Neuronal stem cell (in vitro differentiated cells): ENCODE results near the gene HSPB1.

Source experiments
- DNase-seq: peaks from one replicate; pipeline ENCODE4 v3.0.0-alpha.2; 2013; ENCODE audit warnings: low spot score
- H2AFZ ChIP-seq: one replicate; pipeline ENCODE4 v1.6.1; 2013; ENCODE audit warnings: mild to moderate bottlenecking, low read length, inconsistent platforms
- H2AK5ac ChIP-seq: 2 replicates; pipeline ENCODE4 v1.6.1; 2013; ENCODE audit warnings: low read depth, mild to moderate bottlenecking, inconsistent platforms, low read length, moderate library complexity, mixed read lengths
- H2BK120ac ChIP-seq: 2 replicates; pipeline ENCODE4 v1.6.1; 2013; ENCODE audit warnings: low read depth, mild to moderate bottlenecking, inconsistent platforms, low read length, moderate library complexity, mixed read lengths
- H2BK12ac ChIP-seq: one replicate; pipeline ENCODE4 v1.6.1; 2013; ENCODE audit warnings: low read length, inconsistent platforms
- H2BK15ac ChIP-seq: 2 replicates; pipeline ENCODE4 v1.6.1; 2013; ENCODE audit warnings: mild to moderate bottlenecking, low read length, inconsistent platforms, mixed read lengths
- H2BK5ac ChIP-seq: one replicate; pipeline ENCODE4 v1.6.1; 2013; ENCODE audit warnings: inconsistent platforms, mild to moderate bottlenecking, low read length, moderate library complexity
- H3K14ac ChIP-seq: one replicate; pipeline ENCODE4 v1.6.1; 2013; ENCODE audit warnings: low read length, inconsistent platforms
- H3K18ac ChIP-seq: 2 replicates; pipeline ENCODE4 v1.6.1; 2013; ENCODE audit warnings: low read length, inconsistent platforms
- H3K23ac ChIP-seq: 2 replicates; pipeline ENCODE4 v1.6.1; 2013; ENCODE audit warnings: low read depth, mild to moderate bottlenecking, mixed read lengths, low read length, inconsistent platforms; ENCODE audit not compliant: poor library complexity
- H3K27ac ChIP-seq: replicated peaks from 3 replicates; pipeline ENCODE4 v1.5.1; 2013; ENCODE audit warnings: low read length, inconsistent platforms
- H3K27me3 ChIP-seq, 3 experiments: 2 replicates each; pipeline ENCODE4 v1.6.1; 2013; ENCODE audit warnings: low read length in 3 of 3, mild to moderate bottlenecking in 2 of 3, inconsistent platforms in 1 of 3, low read depth in 1 of 3, mixed read lengths in 1 of 3, moderate library complexity in 1 of 3; ENCODE audit not compliant: control insufficient read depth in 3 of 3, insufficient read depth in 3 of 3
- H3K36me3 ChIP-seq, 2 donors: replicated peaks in 1 of 2; 2 replicates each; pipeline ENCODE4 v1.6.1; 2013; ENCODE audit warnings: low read length in 2 of 2; ENCODE audit not compliant: control insufficient read depth in 2 of 2, insufficient read depth in 2 of 2
- H3K4ac ChIP-seq: 2 replicates; pipeline ENCODE4 v1.6.1; 2013; ENCODE audit warnings: inconsistent platforms, mild to moderate bottlenecking, low read length, moderate library complexity
- H3K4me1 ChIP-seq, 2 donors: 1 replicate in 1 of 2; 2 replicates in 1 of 2; pipeline ENCODE4 v1.6.1; 2013; ENCODE audit warnings: low read length in 2 of 2, low read depth in 1 of 2; ENCODE audit not compliant: control insufficient read depth in 2 of 2, insufficient read depth in 1 of 2
- H3K4me2 ChIP-seq: one replicate; pipeline ENCODE4 v1.6.1; 2013; ENCODE audit warnings: mild to moderate bottlenecking, low read length, inconsistent platforms; ENCODE audit not compliant: insufficient read depth, poor library complexity, severe bottlenecking
- H3K4me3 ChIP-seq, 2 donors: 2 replicates each; pipeline ENCODE4 v1.5.1; 2013; ENCODE audit warnings: low read length in 2 of 2, mild to moderate bottlenecking in 2 of 2, inconsistent platforms in 1 of 2, moderate library complexity in 1 of 2
- H3K79me1 ChIP-seq: one replicate; pipeline ENCODE4 v1.6.1; 2013; ENCODE audit warnings: low read depth, mild to moderate bottlenecking, inconsistent platforms, low read length, moderate library complexity
- H3K9ac ChIP-seq: one replicate; pipeline ENCODE4 v1.6.1; 2013; ENCODE audit warnings: mild to moderate bottlenecking, low read depth, low read length, inconsistent platforms; ENCODE audit not compliant: poor library complexity
- H3K9me3 ChIP-seq, 2 donors: replicated peaks in 1 of 2; 2 replicates each; pipeline versions ENCODE3 to v1.6.1; 2013; ENCODE audit warnings: low read length in 2 of 2, mild to moderate bottlenecking in 2 of 2, inconsistent platforms in 1 of 2, low read depth in 1 of 2, mixed read lengths in 1 of 2, moderate library complexity in 1 of 2; ENCODE audit not compliant: control insufficient read depth in 2 of 2, insufficient read depth in 1 of 2
- H4K8ac ChIP-seq: one replicate; pipeline ENCODE4 v1.6.1; 2013; ENCODE audit warnings: low read depth, mild to moderate bottlenecking, inconsistent platforms, low read length, moderate library complexity
- H4K91ac ChIP-seq: one replicate; pipeline ENCODE4 v1.6.1; 2013; ENCODE audit warnings: low read length, low read depth, mild to moderate bottlenecking, inconsistent platforms; ENCODE audit not compliant: poor library complexity
- WGBS, 2 donors: extraction: QIAGEN DNeasy Blood & Tissue Kit; methylation state at CpG; one replicate each; pipeline ENCODE4 v1.1.7; 2013; ENCODE audit warnings: missing lambda C conversion rate in 2 of 2, mixed read lengths in 1 of 2; ENCODE audit not compliant: insufficient read length in 2 of 2, insufficient replicate concordance in 1 of 2; ENCODE audit errors: extremely low coverage in 2 of 2; 5-methylcytosine and 5-hydroxymethylcytosine counted together

HSPB1 gene

GRCh38 chr7:76317782-76318487, 15.5 kb downstream of the HSPB1 start:
- DNase-seq, result peak; percentile 96
- peak overlapping the region; percentile 86 for H4K91ac ChIP-seq
- peak overlapping the region; percentile 76 to 93 for H3K4me3 ChIP-seq
- peak overlapping the region; percentile 32 for H2BK15ac ChIP-seq
- H3K79me1 ChIP-seq, result no peaks in the 10 kb centered on the region
- H2AFZ ChIP-seq, result peak overlapping the region; percentile 91
- H3K23ac ChIP-seq, result peak overlapping the region; percentile 96
- peak overlapping the region; percentile 92 for H2AK5ac ChIP-seq
- peak overlapping the region; percentile 62 for H2BK5ac ChIP-seq
- H4K8ac ChIP-seq, result no peak overlapping the region
- peak overlapping the region; percentile 91 for H3K4ac ChIP-seq
- no CpG with 5 or more reads among the region's 50 CpGs for WGBS, 2 donors
- H3K36me3 ChIP-seq, result peaks cover 0 to 18% of the 10 kb centered on the region in 2 donors
- H3K18ac ChIP-seq, result peak overlapping the region; percentile 93
- peak overlapping the region; percentile 49 for H3K14ac ChIP-seq
- H3K27ac ChIP-seq, result peak overlapping the region; percentile 93
- peak overlapping the region; percentile 75 for H3K9ac ChIP-seq
- H3K9me3 ChIP-seq, result no peaks in the 10 kb centered on the region
- H2BK120ac ChIP-seq, result no peak overlapping the region
- no peaks in the 10 kb centered on the region for H3K27me3 ChIP-seq
- peaks cover 8 to 14% of the 10 kb centered on the region in 2 donors for H3K4me1 ChIP-seq
- peak overlapping the region; percentile 48 for H2BK12ac ChIP-seq
- peak overlapping the region; percentile 84 for H3K4me2 ChIP-seq

- H2AFZ ChIP-seq, result peak overlapping the region; percentile 91
- no peak overlapping the region for H4K91ac ChIP-seq
- H3K36me3 ChIP-seq, result peaks cover 0 to 26% of the 10 kb centered on the region in 2 donors
- no peaks in the 10 kb centered on the region for H3K9me3 ChIP-seq
- H3K4ac ChIP-seq, result no peak overlapping the region
- no peak overlapping the region for H4K8ac ChIP-seq
- no CpG with 5 or more reads among the region's 25 CpGs for WGBS, 2 donors
- peak overlapping the region; percentile 3 for H2BK15ac ChIP-seq
- peak; percentile 56 for DNase-seq
- H2BK12ac ChIP-seq, result no peak overlapping the region
- no peak overlapping the region for H2BK120ac ChIP-seq
- peaks cover 8 to 14% of the 10 kb centered on the region in 2 donors for H3K4me1 ChIP-seq
- peak overlapping the region; percentile 23 for H2AK5ac ChIP-seq
- H3K79me1 ChIP-seq, result no peaks in the 10 kb centered on the region
- peak overlapping the region; percentile 84 for H3K4me2 ChIP-seq
- H3K27ac ChIP-seq, result peak overlapping the region; percentile 92
- H2BK5ac ChIP-seq, result no peak overlapping the region
- H3K4me3 ChIP-seq, result peak overlapping the region; percentile 76 to 93
- H3K23ac ChIP-seq, result peak overlapping the region; percentile 96
- peak overlapping the region; percentile 12 for H3K14ac ChIP-seq
- H3K9ac ChIP-seq, result peak overlapping the region; percentile 75
- peak overlapping the region; percentile 91 for H3K18ac ChIP-seq
- no peaks in the 10 kb centered on the region for H3K27me3 ChIP-seq
Measured at GRCh38 chr7:76318488-76319353, 16.2 kb downstream of the HSPB1 start.

- Histone ChIP-seq H3K14ac (no peak overlapping the region), H3K4me2 (no peak overlapping the region), H2BK12ac (no peak overlapping the region), H3K79me1 (peaks cover 9% of the 10 kb centered on the region), H3K18ac (no peak overlapping the region), H3K4me1 (no peaks in the 10 kb centered on the region), H2BK120ac (no peak overlapping the region), H2AK5ac (no peak overlapping the region), H3K23ac (no peak overlapping the region), H3K27me3 (no peaks in the 10 kb centered on the region), H4K8ac (no peak overlapping the region), H3K9ac (no peak overlapping the region), H4K91ac (no peak overlapping the region), H3K27ac (no peak overlapping the region), H3K4me3 (no peak overlapping the region), H3K4ac (no peak overlapping the region), H3K9me3 (no peaks in the 10 kb centered on the region), H2BK15ac (no peak overlapping the region), H2AFZ (no peak overlapping the region), H2BK5ac (no peak overlapping the region), H3K36me3 (peaks cover 32 to 88% of the 10 kb centered on the region in 2 donors)
- no peak for DNase-seq
- no CpG with 5 or more reads among the region's 11 CpGs for WGBS, 2 donors
Measured at GRCh38 chr7:76325092-76325491, 22.6 kb downstream of the HSPB1 start.

- H3K4me1 ChIP-seq, result no peaks in the 10 kb centered on the region
- H3K4ac ChIP-seq, result no peak overlapping the region
- H3K27me3 ChIP-seq, result no peaks in the 10 kb centered on the region
- H4K91ac ChIP-seq, result no peak overlapping the region
- no peak overlapping the region for H2BK12ac ChIP-seq
- no peak overlapping the region for H3K14ac ChIP-seq
- no peak for DNase-seq
- no peak overlapping the region for H4K8ac ChIP-seq
- no peak overlapping the region for H2AFZ ChIP-seq
- peaks cover 36 to 92% of the 10 kb centered on the region in 2 donors for H3K36me3 ChIP-seq
- no peak overlapping the region for H2AK5ac ChIP-seq
- H3K79me1 ChIP-seq, result peaks cover 10% of the 10 kb centered on the region
- H3K27ac ChIP-seq, result peak overlapping the region; percentile 21
- H2BK5ac ChIP-seq, result no peak overlapping the region
- no peak overlapping the region for H2BK15ac ChIP-seq
- H2BK120ac ChIP-seq, result no peak overlapping the region
- H3K4me3 ChIP-seq, result no peak overlapping the region
- no CpG with 5 or more reads among the region's 5 CpGs for WGBS, 2 donors
- no peak overlapping the region for H3K23ac ChIP-seq
- H3K9ac ChIP-seq, result no peak overlapping the region
- H3K18ac ChIP-seq, result no peak overlapping the region
- no peaks in the 10 kb centered on the region for H3K9me3 ChIP-seq
- H3K4me2 ChIP-seq, result no peak overlapping the region
Measured at GRCh38 chr7:76325811-76326210, 23.3 kb downstream of the HSPB1 start.
